ACHN (cell line): ENCODE results near the gene EPS8L3.
A peak's percentile ranks its signal among the peaks of the same experiment; 100 is the strongest.

Experiments used
- DNase-seq: peaks from one replicate; pipeline ENCODE4 v3.0.0-alpha.2; 2015
- in situ Hi-C: cut with HindIII; loops from 2 replicates; pipeline ENCODE4 v1.10.0; 2017; ENCODE audit warnings: low sequenced_read_pairs, low pct_ligation_motif_present, low pct_unique_long_range_greater_than_20kb

Gene EPS8L3

GRCh38 chr1:109784551-109785252 is 21.0 kb upstream of the EPS8L3 start:
- in situ Hi-C loops, result loop anchor here (25.0 kb wide), 2 partner anchors 103 to 203 kb away; partner anchors contain the start of gene AHCYL1
- no peak for DNase-seq

- in situ Hi-C loops, result loop anchor here (25.0 kb wide), 2 partner anchors 104 to 204 kb away; partner anchors contain the start of gene AHCYL1
- DNase-seq, result peak; percentile 78
These were observed 19.7 kb upstream of the EPS8L3 start for GRCh38 chr1:109783436-109783835.

- in situ Hi-C loops, result loop anchor here (25.0 kb wide), 2 partner anchors 104 to 204 kb away; partner anchors contain the start of gene AHCYL1
These were observed 19.2 kb upstream of the EPS8L3 start for GRCh38 chr1:109782927-109783326.

GRCh38 chr1:109782514-109782913 is 18.8 kb upstream of the EPS8L3 start:
- in situ Hi-C loops, result loop anchor here (25.0 kb wide), 2 partner anchors 105 to 205 kb away; partner anchors contain the start of gene AHCYL1
- DNase-seq, result no peak

More at GRCh38 chr1:109782927-109783326, 19.2 kb upstream of the EPS8L3 start:
- no peak for DNase-seq

- in situ Hi-C loops, result loop anchor here (25.0 kb wide), 2 partner anchors 105 to 205 kb away; partner anchors contain the start of gene AHCYL1
- no peak for DNase-seq
These were observed 18.1 kb upstream of the EPS8L3 start for GRCh38 chr1:109781806-109782205.

- in situ Hi-C loops, result loop anchor here (25.0 kb wide), 2 partner anchors 106 to 206 kb away; partner anchors contain the start of gene AHCYL1
- no peak for DNase-seq
These were observed 17.3 kb upstream of the EPS8L3 start for GRCh38 chr1:109780982-109781381.

- DNase-seq, result no peak
- in situ Hi-C loops, result loop anchor here (25.0 kb wide), 2 partner anchors 109 to 209 kb away; partner anchors contain the start of gene AHCYL1
These were observed 14.4 kb upstream of the EPS8L3 start for GRCh38 chr1:109777980-109778625.

- no peak for DNase-seq
- in situ Hi-C loops, result loop anchor here (25.0 kb wide), 2 partner anchors 110 to 210 kb away; partner anchors contain the start of gene AHCYL1
These were observed 13.7 kb upstream of the EPS8L3 start for GRCh38 chr1:109777436-109777835.

GRCh38 chr1:109776911-109777310 is 13.2 kb upstream of the EPS8L3 start:
- peak; percentile 77 for DNase-seq
- in situ Hi-C loops, result loop anchor here (25.0 kb wide), 2 partner anchors 110 to 210 kb away; partner anchors contain the start of gene AHCYL1

GRCh38 chr1:109776206-109776835 is 12.6 kb upstream of the EPS8L3 start:
- in situ Hi-C loops, result loop anchor here (25.0 kb wide), 2 partner anchors 111 to 211 kb away; partner anchors contain the start of gene AHCYL1
- DNase-seq, result no peak

- in situ Hi-C loops, result loop anchor here (25.0 kb wide), 2 partner anchors 112 to 212 kb away; partner anchors contain the start of gene AHCYL1
- DNase-seq, result no peak
These were observed 11.7 kb upstream of the EPS8L3 start for GRCh38 chr1:109775398-109775797.

GRCh38 chr1:109773900-109774485 is 10.3 kb upstream of the EPS8L3 start:
- DNase-seq, result no peak
- in situ Hi-C loops, result no loop called here

- peak; percentile 79 for DNase-seq
- in situ Hi-C loops, result no loop called here
These were observed 9.6 kb upstream of the EPS8L3 start for GRCh38 chr1:109773203-109773899.

GRCh38 chr1:109772658-109773202 is 9.0 kb upstream of the EPS8L3 start:
- in situ Hi-C loops, result no loop called here
- no peak for DNase-seq

GRCh38 chr1:109771712-109772657 is 8.3 kb upstream of the EPS8L3 start:
- in situ Hi-C loops, result no loop called here
- no peak for DNase-seq

- in situ Hi-C loops, result no loop called here
- no peak for DNase-seq
These were observed 6.8 kb upstream of the EPS8L3 start for GRCh38 chr1:109770331-109771095.
